IPS-18c (cell line): ENCODE measurements around the gene PIK3R1.

Experiments used
- H3K4me3 ChIP-seq: 2 replicates; pipeline ENCODE4 v1.7.0; 2013; ENCODE audit warnings: low read depth, mild to moderate bottlenecking, low read length, moderate library complexity; ENCODE audit not compliant: insufficient read depth
- H3K9me3 ChIP-seq: one replicate; pipeline ENCODE4 v1.6.1; 2013; ENCODE audit warnings: mild to moderate bottlenecking, low read length, moderate library complexity; ENCODE audit not compliant: control insufficient read depth, insufficient read depth

PIK3R1 gene

GRCh38 chr5:68215208-68215897, at the start of gene PIK3R1:
PIK3R1 (plus strand) TSS chr5:68215756; CDS start chr5:68226676, 10,920 bp downstream.
- Histone ChIP-seq H3K4me3 (peak within 1 kb of the TSS; percentile 87), H3K9me3 (peaks cover 6% of the 10 kb centered on the region)

GRCh38 chr5:68167195-68167651, 48.3 kb upstream of the PIK3R1 start:
- no peak overlapping the region for H3K4me3 ChIP-seq
- no peaks in the 10 kb centered on the region for H3K9me3 ChIP-seq

GRCh38 chr5:68169903-68170302, 45.7 kb upstream of the PIK3R1 start:
- Histone ChIP-seq H3K4me3 (no peak overlapping the region), H3K9me3 (no peaks in the 10 kb centered on the region)

GRCh38 chr5:68170826-68171558, 44.6 kb upstream of the PIK3R1 start:
- Histone ChIP-seq H3K4me3 (no peak overlapping the region), H3K9me3 (no peaks in the 10 kb centered on the region)

GRCh38 chr5:68172314-68172713, 43.2 kb upstream of the PIK3R1 start:
- Histone ChIP-seq H3K9me3 (no peaks in the 10 kb centered on the region), H3K4me3 (no peak overlapping the region)

GRCh38 chr5:68173007-68173406, 42.5 kb upstream of the PIK3R1 start:
- H3K9me3 ChIP-seq = no peaks in the 10 kb centered on the region
- H3K4me3 ChIP-seq = no peak overlapping the region

- Histone ChIP-seq H3K9me3 (peaks cover 2% of the 10 kb centered on the region), H3K4me3 (no peak overlapping the region)
Measured at GRCh38 chr5:68176253-68176652, 39.3 kb upstream of the PIK3R1 start.

GRCh38 chr5:68176802-68177479, 38.6 kb upstream of the PIK3R1 start:
- Histone ChIP-seq H3K9me3 (peaks cover 2% of the 10 kb centered on the region), H3K4me3 (no peak overlapping the region)

GRCh38 chr5:68177676-68178075, 37.9 kb upstream of the PIK3R1 start:
- Histone ChIP-seq H3K4me3 (no peak overlapping the region), H3K9me3 (peaks cover 2% of the 10 kb centered on the region)

- Histone ChIP-seq H3K4me3 (no peak overlapping the region), H3K9me3 (peaks cover 2% of the 10 kb centered on the region)
Measured at GRCh38 chr5:68178579-68178978, 37.0 kb upstream of the PIK3R1 start.

GRCh38 chr5:68180121-68181038, 35.2 kb upstream of the PIK3R1 start:
- peaks cover 2% of the 10 kb centered on the region for H3K9me3 ChIP-seq
- no peak overlapping the region for H3K4me3 ChIP-seq

GRCh38 chr5:68181039-68181599, 34.4 kb upstream of the PIK3R1 start:
- Histone ChIP-seq H3K9me3 (peaks cover 2% of the 10 kb centered on the region), H3K4me3 (no peak overlapping the region)

GRCh38 chr5:68182094-68182493, 33.5 kb upstream of the PIK3R1 start:
- Histone ChIP-seq H3K9me3 (peaks cover 2% of the 10 kb centered on the region), H3K4me3 (no peak overlapping the region)

GRCh38 chr5:68182534-68182933, 33.0 kb upstream of the PIK3R1 start:
- H3K9me3 ChIP-seq = peaks cover 2% of the 10 kb centered on the region
- no peak overlapping the region for H3K4me3 ChIP-seq

GRCh38 chr5:68187268-68188055, 28.1 kb upstream of the PIK3R1 start:
- Histone ChIP-seq H3K9me3 (peaks cover under 1% of the 10 kb centered on the region), H3K4me3 (peak overlapping the region; percentile 55)

GRCh38 chr5:68189171-68189570, 26.4 kb upstream of the PIK3R1 start:
- peaks cover 2% of the 10 kb centered on the region for H3K9me3 ChIP-seq
- H3K4me3 ChIP-seq = no peak overlapping the region
